Activated CD8-positive, alpha-beta memory T cell treated with anti-CD3 and anti-CD28 coated beads for 24 hours (primary cell): ENCODE results near the gene POLL.

Experiments used
- DNase-seq: peaks from one replicate; pipeline ENCODE4 v3.0.0-alpha.2; 2020

Gene POLL

GRCh38 chr10:101573885-101574753, 13.9 kb downstream of the POLL start:
- DNase-seq: no peak

DNA sequence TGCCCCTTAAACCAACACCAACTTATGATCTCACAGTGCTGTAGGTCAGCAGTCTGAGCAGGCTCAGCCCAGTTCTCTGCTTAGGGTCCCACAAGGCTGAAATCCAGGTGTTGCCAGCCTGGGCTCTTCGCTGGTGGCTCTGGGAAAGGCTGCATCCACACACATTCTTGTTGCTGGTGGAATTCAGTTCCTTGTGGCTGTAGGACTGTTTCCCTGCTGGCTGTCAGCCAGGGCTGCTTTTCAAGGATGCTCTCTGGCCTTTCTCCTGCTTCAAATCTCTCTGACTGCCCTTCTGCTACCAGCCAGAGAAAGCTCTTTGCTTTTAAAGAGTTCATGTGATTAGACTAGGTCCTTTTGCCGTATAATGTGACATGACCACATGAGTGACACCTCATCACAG, 15.3 kb downstream of the POLL start:
- no peak for DNase-seq

DNA sequence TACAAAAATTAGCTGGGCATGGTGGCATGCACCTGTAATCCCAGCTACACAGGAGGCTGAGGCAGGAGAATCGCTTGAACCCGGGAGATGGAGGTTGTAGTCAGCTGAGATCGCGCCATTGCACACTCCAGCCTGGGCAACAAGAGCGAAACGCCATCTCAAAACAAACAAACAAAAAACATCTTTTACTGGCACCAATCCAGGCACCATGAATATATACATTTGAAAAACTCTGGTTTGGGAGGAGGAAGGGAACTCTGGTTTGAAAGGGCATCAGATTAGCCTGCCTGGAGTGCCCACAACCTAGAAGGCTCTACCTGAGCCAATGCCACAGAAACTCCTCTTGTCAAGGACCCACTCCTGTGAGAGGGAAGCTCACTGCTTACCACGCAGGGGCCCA, 15.9 kb downstream of the POLL start:
- no peak for DNase-seq

GRCh38 chr10:101571271-101571925, 16.7 kb downstream of the POLL start:
- DNase-seq: no peak

DNA sequence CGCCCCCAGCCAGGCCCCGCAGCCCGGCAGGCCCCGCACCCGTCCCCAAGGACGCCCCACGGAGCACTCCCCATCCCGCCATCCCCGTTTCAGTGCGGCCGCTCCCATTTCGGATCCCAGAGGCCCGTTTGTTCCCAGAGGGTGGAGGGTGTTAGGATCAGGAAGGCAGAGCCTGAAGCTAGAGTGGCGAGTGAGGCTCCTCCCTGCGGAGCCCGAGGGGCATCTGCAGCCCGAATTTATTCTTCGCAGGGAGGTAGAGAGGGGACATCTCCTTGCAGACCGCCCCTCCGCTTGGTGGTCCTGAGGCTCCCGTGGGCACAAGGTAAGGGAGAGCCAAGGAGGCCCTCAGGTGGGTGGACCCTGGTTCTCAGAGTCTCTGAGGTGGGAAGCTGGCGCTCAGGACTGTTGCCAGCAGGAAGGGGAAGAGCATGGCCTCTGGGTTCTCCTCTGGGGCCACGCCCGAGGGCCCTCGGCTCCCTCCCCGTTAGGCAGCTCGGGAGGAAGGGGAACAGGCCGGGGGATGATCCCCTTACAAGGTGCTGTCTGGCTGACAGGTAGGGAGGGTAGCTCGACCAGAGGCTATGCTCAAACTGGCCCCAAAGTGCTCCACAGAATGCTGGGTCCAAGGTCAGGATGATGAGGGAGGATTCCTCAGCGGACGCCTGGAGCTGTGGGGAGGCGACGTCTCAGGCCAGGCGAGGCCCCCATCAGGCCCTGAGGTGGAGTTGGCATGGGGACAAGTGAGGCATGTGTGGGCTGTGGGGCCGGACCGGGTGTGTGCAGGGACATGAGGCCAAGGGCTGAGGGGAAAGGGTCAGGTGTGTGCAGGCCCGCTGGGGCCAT, 17.4 kb downstream of the POLL start:
- no peak for DNase-seq

- DNase-seq: peak; percentile 94
These were observed 18.2 kb downstream of the POLL start for GRCh38 chr10:101569622-101570427.

GRCh38 chr10:101569323-101569621, 18.8 kb downstream of the POLL start:
- no peak for DNase-seq

DNA sequence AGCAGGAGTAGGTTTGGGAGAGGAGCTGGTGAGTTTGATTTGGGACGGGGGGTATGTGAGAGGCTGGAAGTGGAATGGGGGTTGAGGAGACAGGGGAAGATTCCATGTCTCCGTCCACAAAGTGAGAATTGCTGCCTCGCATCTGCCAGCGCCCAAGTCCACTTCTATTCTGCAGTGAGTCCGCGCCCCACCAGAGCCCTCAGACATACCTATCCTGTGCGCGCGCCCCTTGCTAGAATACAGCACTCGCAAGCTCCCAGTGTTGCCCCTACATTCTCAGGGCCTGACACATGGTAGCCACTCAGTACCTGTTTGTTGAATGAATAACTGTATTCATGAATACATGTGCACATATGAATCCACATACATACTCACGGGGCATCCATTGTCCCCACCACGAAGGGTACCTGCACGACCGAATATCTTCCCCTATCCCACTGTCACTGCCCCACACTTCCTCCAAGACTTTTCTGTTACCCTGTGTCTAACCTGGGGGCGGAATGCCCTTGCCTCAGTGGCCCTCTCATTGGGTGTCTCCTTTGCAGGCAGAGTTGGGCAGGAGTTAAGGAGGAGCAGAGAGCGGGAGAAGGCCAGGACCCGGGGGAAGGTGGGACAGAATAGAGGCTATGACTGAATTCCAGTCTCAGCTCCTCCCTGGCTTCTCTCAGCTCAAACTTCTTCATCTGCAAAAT, 19.9 kb downstream of the POLL start:
- no peak for DNase-seq

- no peak for DNase-seq
These were observed 20.7 kb downstream of the POLL start for GRCh38 chr10:101567165-101568006.

GRCh38 chr10:101566333-101567164, 21.5 kb downstream of the POLL start:
- DNase-seq: no peak

- no peak for DNase-seq
These were observed 22.1 kb downstream of the POLL start for GRCh38 chr10:101565936-101566332.

DNA sequence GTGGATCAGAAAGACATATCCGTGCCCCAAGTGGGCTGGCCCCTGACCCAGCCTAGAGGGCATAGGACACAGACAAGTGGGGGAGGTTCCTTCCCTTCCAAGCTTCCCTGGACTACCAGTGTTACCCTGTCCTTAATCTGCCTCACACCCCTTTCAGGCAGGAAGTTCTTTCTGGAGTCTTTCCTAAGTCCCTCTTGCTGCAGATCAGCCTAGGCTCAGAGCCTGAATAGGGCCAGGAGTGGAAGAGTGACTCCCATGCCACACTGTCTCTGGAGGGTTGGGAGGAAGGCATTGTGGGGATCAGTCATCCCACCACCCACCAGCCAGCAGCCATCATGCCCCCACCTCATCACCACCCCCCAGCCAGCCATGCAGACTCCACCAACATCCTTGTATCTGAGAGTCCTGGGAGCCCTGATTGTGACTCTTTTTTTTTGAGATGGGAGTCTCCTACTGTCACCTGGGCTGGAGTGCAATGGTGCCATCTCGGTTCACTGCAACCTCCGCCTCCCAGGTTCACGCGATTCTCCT, 22.6 kb downstream of the POLL start:
- no peak for DNase-seq

- no peak for DNase-seq
These were observed 23.5 kb downstream of the POLL start for GRCh38 chr10:101564490-101564991.

- no peak for DNase-seq
These were observed 24.5 kb downstream of the POLL start for GRCh38 chr10:101563497-101564040.

DNA sequence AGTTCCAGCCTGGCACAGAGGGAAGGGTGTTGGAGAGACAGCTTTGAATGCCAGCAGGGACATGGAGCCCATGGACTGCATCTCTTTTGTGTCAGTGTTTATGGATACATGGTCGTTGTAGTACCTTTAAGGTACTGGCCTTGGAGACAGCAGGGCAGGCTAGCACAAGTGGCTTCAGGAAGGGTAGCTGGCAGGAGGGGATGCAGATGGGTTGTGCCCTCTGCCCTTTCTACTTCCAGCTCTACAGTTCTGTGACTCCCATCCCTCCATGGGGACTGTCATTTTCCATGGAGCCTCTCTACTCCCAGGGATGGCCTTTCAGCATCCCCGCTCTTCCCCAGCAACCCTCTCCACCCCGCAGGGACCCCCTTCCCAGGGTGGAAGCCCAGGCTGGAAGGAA, 25.1 kb downstream of the POLL start:
- DNase-seq: no peak

DNA sequence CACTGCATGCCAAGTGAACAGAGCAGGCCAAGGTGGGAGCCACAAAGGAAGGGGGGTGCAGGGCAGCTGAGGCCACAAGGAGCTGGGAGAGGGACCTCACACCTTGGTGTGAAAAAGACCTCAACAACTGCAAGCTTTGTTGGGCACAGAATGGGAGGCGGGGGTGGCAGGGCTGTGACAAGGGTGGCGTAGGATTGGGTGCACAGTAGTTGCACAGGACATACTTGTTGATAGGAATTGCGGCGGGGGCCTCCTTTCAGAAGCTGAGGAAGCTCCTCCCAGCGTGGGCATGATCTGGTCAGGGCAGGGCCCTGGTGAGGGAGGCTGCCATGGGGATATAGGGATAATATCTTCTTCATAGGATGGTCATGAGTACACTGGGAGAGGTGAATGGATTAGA, 25.8 kb downstream of the POLL start:
- DNase-seq: no peak

- no peak for DNase-seq
These were observed 26.8 kb downstream of the POLL start for GRCh38 chr10:101561068-101561915.

DNA sequence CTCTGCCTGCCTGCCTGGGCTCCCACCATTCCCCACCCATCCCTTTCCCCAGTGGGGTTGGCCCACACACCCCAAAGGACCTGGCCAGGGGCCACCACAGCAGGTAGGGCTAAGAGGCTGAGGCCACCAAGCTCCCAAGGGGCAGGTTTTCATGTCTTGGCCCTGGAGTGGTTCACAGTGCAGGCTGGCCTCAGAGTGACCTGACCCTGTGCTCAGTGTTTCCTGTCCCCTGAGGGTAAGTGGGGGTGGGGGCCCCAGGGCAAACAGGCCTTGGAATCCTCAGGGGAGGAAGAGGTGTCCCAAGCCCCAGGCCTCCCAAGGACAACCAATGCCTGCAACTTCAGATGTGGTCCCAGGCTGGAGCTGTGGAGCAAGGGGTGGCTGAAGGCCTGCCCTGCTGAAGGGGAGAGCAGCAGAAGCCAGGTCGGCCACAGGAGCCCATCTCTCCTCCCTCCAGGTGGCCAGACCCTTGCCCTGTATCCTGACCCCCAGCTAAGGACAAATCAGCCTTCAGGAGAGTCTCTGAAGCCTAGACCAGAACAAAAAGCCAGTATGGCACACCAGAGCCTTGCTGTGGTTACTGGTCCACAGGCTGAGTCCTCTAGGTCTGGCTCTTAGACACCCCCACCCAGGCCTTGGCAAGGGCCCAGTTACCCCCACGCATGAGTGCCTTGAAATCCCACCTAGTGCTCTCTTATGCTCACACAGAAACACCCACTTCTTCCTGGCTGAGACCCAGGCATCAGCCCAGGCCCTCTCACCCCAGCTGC, 27.6 kb downstream of the POLL start:
- DNase-seq: no peak
